BJ (cell line): ENCODE measurements around the gene CCNC. TPM values are rescaled to one million over a fixed set of nuclear protein-coding genes. Genes with fewer than 3 reads are reported as not detected.

Experiments
- CTCF ChIA-PET: fragments of 350-600 bp; formaldehyde crosslinking; extraction: SDS; loops from one replicate; lab custom pipeline; 2021; ENCODE audit warnings: antibody characterized with exemption, inconsistent platforms; lab: Yijun Ruan, JAX
- POLR2A ChIA-PET: fragments of 300-600 bp; sonication (Branson Sonifier 250); formaldehyde crosslinking; extraction: SDS; loops from one replicate; lab custom pipeline; 2021; ENCODE audit warnings: antibody characterized with exemption; lab: Charles Lee
- DNase-seq: peaks from one replicate; pipeline ENCODE4 v3.0.0-alpha.2; 2011; ENCODE audit warnings: low read depth
- H3K27me3 ChIP-seq: 2 replicates; pipeline ENCODE4 v1.6.0; 2011; ENCODE audit warnings: low read length; ENCODE audit not compliant: control insufficient read depth, insufficient read depth
- H3K36me3 ChIP-seq: 2 replicates; pipeline ENCODE4 v1.5.1; 2011; ENCODE audit warnings: low read length; ENCODE audit not compliant: control insufficient read depth, insufficient read depth
- H3K4me3 ChIP-seq: 2 replicates; pipeline ENCODE4 v1.5.1; 2011; ENCODE audit warnings: low read depth, mild to moderate bottlenecking, control low read depth, low read length
- CTCF ChIP-seq: IDR thresholded peaks from 2 replicates; pipeline ENCODE4 v1.5.1; 2011; ENCODE audit warnings: low read depth, mild to moderate bottlenecking, control low read depth, inconsistent platforms, low read length, moderate library complexity; ENCODE audit not compliant: insufficient read depth
- polyA plus RNA-seq: library from polyadenylated mRNA; depleted of rRNA; stranded (reverse); fragments of >200 nt; gene quantifications from 2 replicates; pipeline ENCODE4 v1.2.3, GENCODE V29; 2011

The CCNC gene
- polyA plus RNA-seq, 1 experiment: 32.3 TPM

DNA sequence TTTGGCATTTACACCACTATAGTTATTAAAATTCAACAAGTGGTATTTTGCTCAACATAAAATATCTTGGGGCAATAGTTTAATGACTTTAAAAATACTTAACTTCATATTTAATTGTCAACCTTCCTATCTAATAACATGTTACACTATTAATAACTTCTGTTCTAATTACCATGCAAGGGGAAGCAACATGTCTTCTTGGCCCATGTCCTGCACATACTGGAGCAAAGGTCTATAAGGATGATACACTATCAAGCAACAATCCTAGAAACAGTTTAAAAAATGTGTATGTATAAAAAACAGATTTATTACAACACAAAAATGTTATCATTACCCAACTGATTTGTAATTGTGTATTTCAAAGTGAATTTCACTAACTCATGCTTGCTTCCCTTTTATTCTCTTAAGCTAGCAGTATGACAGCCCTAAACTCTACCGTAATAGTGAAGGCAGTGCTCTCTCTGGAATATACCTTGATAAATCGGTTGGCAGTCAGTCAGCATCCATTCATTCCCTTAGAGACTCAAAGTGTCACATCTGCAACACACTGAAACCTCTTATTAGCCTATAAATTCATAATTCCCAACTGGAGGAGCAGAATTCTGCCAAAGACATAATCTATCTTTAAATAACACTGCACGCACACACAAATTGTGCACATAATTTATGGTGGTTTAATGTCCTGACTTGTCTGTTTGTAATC lies 18.3 kb downstream of the CCNC start:
- no peaks in the 10 kb centered on the region for H3K27me3 ChIP-seq
- no peak for DNase-seq
- no peak overlapping the region for H3K4me3 ChIP-seq
- peaks cover 1% of the 10 kb centered on the region; the same call in 1 of the 2 replicates for H3K36me3 ChIP-seq
- TF ChIP-seq CTCF: no peak
- POLR2A ChIA-PET: no interaction called here
- CTCF ChIA-PET: no interaction called here

DNA sequence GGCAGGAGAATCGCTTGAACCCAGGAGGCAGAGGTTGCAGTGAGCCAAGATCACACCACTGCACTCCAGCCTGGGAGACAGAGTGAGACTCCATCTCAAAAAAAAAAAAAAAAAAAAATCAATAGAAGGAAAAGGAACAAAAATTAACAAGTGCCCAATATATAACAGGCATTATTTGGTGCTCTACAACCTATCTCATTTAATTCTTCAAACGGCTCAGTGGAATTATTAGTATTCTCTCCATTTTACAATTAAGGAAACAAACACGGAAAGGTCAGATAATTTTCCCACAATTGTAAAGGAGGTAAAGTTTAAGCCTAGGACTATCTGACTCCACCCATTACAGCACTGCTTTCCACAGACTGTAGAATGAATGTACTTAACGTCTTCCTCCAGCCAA lies 19.8 kb downstream of the CCNC start:
- no peak for DNase-seq
- peaks cover 1% of the 10 kb centered on the region; the same call in 1 of the 2 replicates for H3K36me3 ChIP-seq
- CTCF ChIA-PET: no interaction called here

DNA sequence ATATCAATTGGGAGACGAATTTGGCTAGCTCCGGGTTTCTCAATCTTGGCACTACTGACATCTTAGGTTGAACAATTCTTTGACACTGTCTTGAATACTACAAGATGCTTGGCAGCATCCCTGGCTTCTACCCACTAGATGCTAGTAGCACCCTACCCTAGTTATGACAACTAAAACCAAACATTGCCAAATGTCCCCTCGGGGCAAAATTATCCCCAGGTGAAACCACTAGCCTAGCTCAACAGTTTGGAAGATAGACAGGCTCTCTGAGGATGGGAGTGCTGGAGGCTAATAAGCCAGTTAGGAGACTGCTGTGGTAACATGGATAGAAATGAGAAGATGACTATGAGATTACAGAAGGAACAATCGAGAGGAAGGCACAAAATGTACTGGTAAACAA lies 20.9 kb downstream of the CCNC start:
- DNase-seq: no peak
- H3K36me3 ChIP-seq: peaks cover 1% of the 10 kb centered on the region; the same call in 1 of the 2 replicates
- no peak for TF ChIP-seq CTCF
- H3K27me3 ChIP-seq: no peaks in the 10 kb centered on the region
- ChIA-PET POLR2A (no interaction called here), CTCF (interaction anchor here (1.2 kb wide), 1 partner anchor 28 kb away, joined by 3 read pairs; no protein-coding TSS in a partner anchor)
- no peak overlapping the region for H3K4me3 ChIP-seq

More for the DNA sequence above, 19.8 kb downstream of the CCNC start:
- POLR2A ChIA-PET: no interaction called here
- Histone ChIP-seq H3K27me3 (no peaks in the 10 kb centered on the region), H3K4me3 (no peak overlapping the region)
- no peak for TF ChIP-seq CTCF

GRCh38 chr6:99545442-99545841 lies 23.0 kb downstream of the CCNC start:
- H3K36me3 ChIP-seq: peaks cover 1% of the 10 kb centered on the region; the same call in 1 of the 2 replicates
- no peak overlapping the region for H3K4me3 ChIP-seq
- no peak for TF ChIP-seq CTCF
- POLR2A ChIA-PET: no interaction called here
- H3K27me3 ChIP-seq: no peaks in the 10 kb centered on the region
- no peak for DNase-seq
- CTCF ChIA-PET: interaction anchor here (0.6 kb wide), 1 partner anchor 215 kb away, joined by 4 read pairs; no protein-coding TSS in a partner anchor

GRCh38 chr6:99543968-99544367 lies 24.5 kb downstream of the CCNC start:
- Histone ChIP-seq H3K4me3 (no peak overlapping the region), H3K27me3 (no peaks in the 10 kb centered on the region), H3K36me3 (peaks cover 1% of the 10 kb centered on the region; the same call in 1 of the 2 replicates)
- ChIA-PET CTCF (no interaction called here), POLR2A (interaction anchor here (0.6 kb wide), 1 partner anchor 202 kb away, joined by 3 read pairs; no protein-coding TSS in a partner anchor)
- no peak for TF ChIP-seq CTCF
- no peak for DNase-seq
